GM21723 (cell line): Measurements from ENCODE around the gene FRMPD2.
A peak's percentile ranks its signal among the peaks of the same experiment; 100 is the strongest.

Experiments used
- ATAC-seq: cut with Tn5 transposase; IDR thresholded peaks from one replicate; pipeline ENCODE4 v1.9.1; 2021; ENCODE audit warnings: mild to moderate bottlenecking, moderate library complexity; ENCODE audit not compliant: unreplicated experiment

FRMPD2 gene

GRCh38 chr10:48274636-48275035 is at the start of gene FRMPD2:
FRMPD2 (minus strand) TSS chr10:48274696; CDS start chr10:48274567, 129 bp downstream.
- no peak for ATAC-seq

- no peak for ATAC-seq
Observed at GRCh38 chr10:48322017-48322416, 47.5 kb upstream of the FRMPD2 start.

- no peak for ATAC-seq
Observed at GRCh38 chr10:48317321-48317990, 43.0 kb upstream of the FRMPD2 start.

GRCh38 chr10:48316236-48316635 is 41.7 kb upstream of the FRMPD2 start:
- no peak for ATAC-seq

- no peak for ATAC-seq
Observed at GRCh38 chr10:48314107-48314506, 39.6 kb upstream of the FRMPD2 start.

GRCh38 chr10:48309711-48310226 is 35.3 kb upstream of the FRMPD2 start:
- ATAC-seq: no peak

GRCh38 chr10:48307711-48308018 is 33.2 kb upstream of the FRMPD2 start:
- ATAC-seq: no peak

GRCh38 chr10:48306870-48307710 is 32.6 kb upstream of the FRMPD2 start:
- peak; percentile 37 for ATAC-seq

- peak; percentile 86 for ATAC-seq
Observed at GRCh38 chr10:48306265-48306869, 31.9 kb upstream of the FRMPD2 start, which contains the start of gene MAPK8. MAPK8 (plus strand) TSS chr10:48306677; CDS start chr10:48401661, 94,984 bp downstream.

GRCh38 chr10:48305905-48306264 is 31.4 kb upstream of the FRMPD2 start:
- ATAC-seq: no peak

GRCh38 chr10:48302515-48303476 is 28.3 kb upstream of the FRMPD2 start:
- ATAC-seq: no peak

- ATAC-seq: no peak
Observed at GRCh38 chr10:48300556-48300955, 26.1 kb upstream of the FRMPD2 start.

GRCh38 chr10:48299692-48300091 is 25.2 kb upstream of the FRMPD2 start:
- no peak for ATAC-seq

GRCh38 chr10:48299066-48299465 is 24.6 kb upstream of the FRMPD2 start:
- ATAC-seq: no peak

GRCh38 chr10:48296576-48297098 is 22.1 kb upstream of the FRMPD2 start:
- no peak for ATAC-seq

- no peak for ATAC-seq
Observed at GRCh38 chr10:48294431-48294830, 19.9 kb upstream of the FRMPD2 start.

GRCh38 chr10:48292616-48293015 is 18.1 kb upstream of the FRMPD2 start:
- no peak for ATAC-seq

- no peak for ATAC-seq
Observed at GRCh38 chr10:48291190-48291589, 16.7 kb upstream of the FRMPD2 start.

GRCh38 chr10:48290286-48290685 is 15.8 kb upstream of the FRMPD2 start:
- ATAC-seq: no peak

- ATAC-seq: no peak
Observed at GRCh38 chr10:48289501-48290238, 15.2 kb upstream of the FRMPD2 start.
